ENCODE data around the gene RASSF9. TPM values are rescaled to one million over a fixed set of nuclear protein-coding genes. Genes with fewer than 3 reads are reported as not detected.

Gene RASSF9
- total RNA-seq, 2 donors from 2014 or later, result 2.4 to 3.2 TPM

DNA sequence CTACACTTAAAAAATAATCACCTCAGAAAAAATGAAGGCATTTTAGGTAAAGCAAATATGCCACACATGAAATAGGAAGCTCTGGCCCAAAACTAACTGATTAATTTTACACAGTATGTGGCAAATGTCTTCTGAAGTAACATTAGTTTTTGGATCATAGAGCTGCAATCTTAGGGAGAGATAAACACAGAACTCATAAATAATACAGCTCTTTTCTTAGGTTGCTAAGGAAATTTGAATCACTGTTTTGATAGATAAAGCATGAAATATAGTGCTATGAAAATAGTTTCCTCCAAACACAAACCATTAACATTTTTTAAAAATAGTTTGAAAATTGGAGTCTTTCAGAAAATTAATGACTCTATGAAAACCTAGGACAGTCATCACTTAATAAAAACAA is 15.0 kb downstream of the RASSF9 start:
- no peaks in the 10 kb centered on the region for H3K4me1 ChIP-seq (ENCODE audit: control insufficient read depth in 1 of 2, low read depth in 2 of 2)
- DNase-seq (ENCODE audit: low spot score) (no peak), ATAC-seq (ENCODE audit: insufficient number of reproducible peaks, low FRiP score, low read depth) (no peak)
- no peak overlapping the region for H3K4me3 ChIP-seq
- TF ChIP-seq, protein P1, sequence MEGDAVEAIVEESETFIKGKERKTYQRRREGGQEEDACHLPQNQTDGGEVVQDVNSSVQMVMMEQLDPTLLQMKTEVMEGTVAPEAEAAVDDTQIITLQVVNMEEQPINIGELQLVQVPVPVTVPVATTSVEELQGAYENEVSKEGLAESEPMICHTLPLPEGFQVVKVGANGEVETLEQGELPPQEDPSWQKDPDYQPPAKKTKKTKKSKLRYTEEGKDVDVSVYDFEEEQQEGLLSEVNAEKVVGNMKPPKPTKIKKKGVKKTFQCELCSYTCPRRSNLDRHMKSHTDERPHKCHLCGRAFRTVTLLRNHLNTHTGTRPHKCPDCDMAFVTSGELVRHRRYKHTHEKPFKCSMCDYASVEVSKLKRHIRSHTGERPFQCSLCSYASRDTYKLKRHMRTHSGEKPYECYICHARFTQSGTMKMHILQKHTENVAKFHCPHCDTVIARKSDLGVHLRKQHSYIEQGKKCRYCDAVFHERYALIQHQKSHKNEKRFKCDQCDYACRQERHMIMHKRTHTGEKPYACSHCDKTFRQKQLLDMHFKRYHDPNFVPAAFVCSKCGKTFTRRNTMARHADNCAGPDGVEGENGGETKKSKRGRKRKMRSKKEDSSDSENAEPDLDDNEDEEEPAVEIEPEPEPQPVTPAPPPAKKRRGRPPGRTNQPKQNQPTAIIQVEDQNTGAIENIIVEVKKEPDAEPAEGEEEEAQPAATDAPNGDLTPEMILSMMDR (IDR thresholded peaks at IDR 0.05), result no peak
- no peaks in the 10 kb centered on the region for H3K27me3 ChIP-seq (replicated peaks; ENCODE audit: insufficient read depth)
- H3K9me3 ChIP-seq, result no peaks in the 10 kb centered on the region
- H3K27ac ChIP-seq, result peak overlapping the region in 1 of 2 donors; percentile 17
- no peaks in the 10 kb centered on the region for H3K36me3 ChIP-seq

DNA sequence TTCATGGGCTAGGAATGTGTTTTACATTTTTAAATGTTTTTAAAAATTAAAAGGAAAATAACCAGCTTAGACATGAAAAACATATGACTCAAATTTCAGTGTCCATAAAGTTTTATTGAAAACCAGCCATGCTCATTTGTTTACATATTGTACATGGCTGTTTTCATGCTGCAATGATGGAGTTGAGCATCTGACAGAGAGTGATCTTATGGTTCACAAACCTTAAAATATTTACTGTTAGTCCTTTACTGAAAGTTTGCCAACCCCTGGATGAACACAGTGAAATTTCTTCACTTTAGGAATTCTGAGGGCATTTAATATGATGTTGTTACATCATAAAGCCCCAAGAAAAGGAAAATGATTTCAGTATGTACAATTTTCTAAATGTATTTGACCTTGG is 16.1 kb downstream of the RASSF9 start:
- TF ChIP-seq, protein P1 (IDR thresholded peaks at IDR 0.05), result no peak
- H3K27ac ChIP-seq, result no peak overlapping the region

DNA sequence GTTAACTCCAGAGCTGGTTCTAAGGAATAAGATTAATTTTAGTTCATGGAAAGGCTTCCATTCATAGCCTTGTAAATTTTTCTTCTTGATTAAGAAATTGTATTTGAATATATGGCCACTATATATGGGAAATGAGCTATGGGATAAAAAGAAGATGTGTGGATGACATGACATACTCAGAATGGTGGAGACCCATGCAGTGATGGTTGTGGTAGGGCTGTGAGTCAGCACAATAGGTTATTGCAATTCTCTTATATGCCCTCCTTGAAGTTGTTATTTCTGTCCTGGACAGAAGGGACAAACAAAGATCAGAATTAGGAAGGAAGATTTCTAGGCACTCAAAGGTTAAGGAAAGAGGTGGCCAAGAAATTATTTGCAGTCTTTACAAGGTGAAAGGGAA is 21.5 kb downstream of the RASSF9 start:
- TF ChIP-seq, protein P1 (IDR thresholded peaks at IDR 0.05), result no peak
- no peak for ATAC-seq (ENCODE audit: insufficient number of reproducible peaks, low FRiP score, low read depth)
- H3K4me1 ChIP-seq (ENCODE audit: control insufficient read depth in 1 of 2, low read depth in 2 of 2), result peaks cover 0 to 5% of the 10 kb centered on the region in 2 donors
- no peak overlapping the region for H3K4me3 ChIP-seq
- no peaks in the 10 kb centered on the region for H3K27me3 ChIP-seq (replicated peaks; ENCODE audit: insufficient read depth)
- no peak for DNase-seq (ENCODE audit: low spot score)
- no peaks in the 10 kb centered on the region for H3K9me3 ChIP-seq
- no peaks in the 10 kb centered on the region for H3K36me3 ChIP-seq
- H3K27ac ChIP-seq, result no peak overlapping the region

More for the DNA sequence above, 16.1 kb downstream of the RASSF9 start:
- DNase-seq (ENCODE audit: low spot score) (no peak), ATAC-seq (ENCODE audit: insufficient number of reproducible peaks, low FRiP score, low read depth) (no peak)
- Histone ChIP-seq H3K4me1 (ENCODE audit: control insufficient read depth in 1 of 2, low read depth in 2 of 2) (no peaks in the 10 kb centered on the region), H3K27me3 (replicated peaks; ENCODE audit: insufficient read depth) (no peaks in the 10 kb centered on the region), H3K9me3 (no peaks in the 10 kb centered on the region), H3K36me3 (no peaks in the 10 kb centered on the region), H3K4me3 (no peak overlapping the region)

DNA sequence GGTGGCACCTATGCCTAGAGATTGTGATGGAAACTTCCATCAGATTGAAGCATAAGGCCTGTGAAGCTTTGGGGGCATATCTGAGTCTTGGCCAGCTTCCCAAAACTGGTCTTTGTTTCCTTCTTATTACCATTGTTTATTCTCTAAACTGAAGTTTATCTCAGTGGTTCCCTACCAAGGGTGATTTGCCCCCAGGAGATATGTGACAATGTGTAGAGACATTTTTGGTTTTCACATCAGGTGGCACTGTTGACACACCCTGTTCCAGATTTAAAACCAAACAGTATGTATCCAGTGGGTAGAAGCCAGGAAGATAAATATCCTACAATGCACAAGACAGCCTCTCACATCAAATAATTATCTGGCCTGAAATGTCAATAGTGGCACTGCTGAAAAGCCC is 22.1 kb downstream of the RASSF9 start:
- Histone ChIP-seq H3K9me3 (no peaks in the 10 kb centered on the region), H3K27ac (no peak overlapping the region), H3K4me3 (no peak overlapping the region), H3K36me3 (no peaks in the 10 kb centered on the region), H3K4me1 (ENCODE audit: control insufficient read depth in 1 of 2, low read depth in 2 of 2) (peaks cover 0 to 5% of the 10 kb centered on the region in 2 donors), H3K27me3 (replicated peaks; ENCODE audit: insufficient read depth) (no peaks in the 10 kb centered on the region)
- ATAC-seq (ENCODE audit: insufficient number of reproducible peaks, low FRiP score, low read depth) (no peak), DNase-seq (ENCODE audit: low spot score) (no peak)
- TF ChIP-seq, protein P1 (IDR thresholded peaks at IDR 0.05), result no peak

DNA sequence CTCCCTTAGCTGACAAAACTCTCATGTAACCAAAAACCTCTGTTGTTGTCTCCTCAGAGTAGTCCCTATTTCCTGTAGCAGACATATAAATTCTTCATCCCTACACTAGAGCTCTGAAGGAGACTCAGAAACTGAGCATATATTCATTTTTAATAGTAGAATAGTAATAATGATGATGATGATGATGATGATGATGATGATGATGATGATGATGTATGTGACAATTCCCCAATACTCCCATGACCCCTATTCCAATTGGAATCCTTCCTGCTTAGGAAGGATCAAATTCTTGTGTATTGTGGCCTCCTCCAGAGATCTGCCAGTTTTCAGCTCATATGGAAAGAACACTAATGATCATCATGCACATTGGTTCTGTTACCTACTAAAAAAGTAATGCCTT is 26.7 kb downstream of the RASSF9 start:
- no peak for ATAC-seq (ENCODE audit: insufficient number of reproducible peaks, low FRiP score, low read depth)
- Histone ChIP-seq H3K27me3 (replicated peaks; ENCODE audit: insufficient read depth) (no peaks in the 10 kb centered on the region), H3K4me1 (ENCODE audit: control insufficient read depth in 1 of 2, low read depth in 2 of 2) (peaks cover 0 to 2% of the 10 kb centered on the region in 2 donors), H3K9me3 (no peaks in the 10 kb centered on the region), H3K4me3 (no peak overlapping the region), H3K27ac (no peak overlapping the region), H3K36me3 (no peaks in the 10 kb centered on the region)
- no peak for DNase-seq (ENCODE audit: low spot score)
- TF ChIP-seq, protein P1 (IDR thresholded peaks at IDR 0.05), result no peak

Measured in thoracic aorta (tissue), 2 donors.